ENCODE data around the gene ARF4. TPM values are rescaled to one million over a fixed set of nuclear protein-coding genes. Genes with fewer than 3 reads are reported as not detected.

The ARF4 gene
- polyA plus RNA-seq = 236 to 344 TPM (median 277 TPM) in 3 replicates
- 198 TPM for polyA plus RNA-seq (2011; ENCODE audit: low read depth)
- polyA plus RNA-seq (2011; cell fraction: cytosol; rRNA removed) = 250 and 463 TPM in 2 replicates
- polyA plus RNA-seq (2011; cell fraction: nucleus; rRNA removed) = 219 and 277 TPM in 2 replicates
- polyA plus RNA-seq (2012; ENCODE audit: low replicate concordance) = 148 and 232 TPM in 2 replicates
- polyA minus RNA-seq = 224 to 383 TPM (median 355 TPM) in 3 replicates
- 159 TPM for polyA minus RNA-seq (2011; cell fraction: cytosol; rRNA and poly(A)+ RNA removed)
- polyA minus RNA-seq (2011; cell fraction: nucleus; rRNA and poly(A)+ RNA removed) = 129 and 169 TPM in 2 replicates

DNA sequence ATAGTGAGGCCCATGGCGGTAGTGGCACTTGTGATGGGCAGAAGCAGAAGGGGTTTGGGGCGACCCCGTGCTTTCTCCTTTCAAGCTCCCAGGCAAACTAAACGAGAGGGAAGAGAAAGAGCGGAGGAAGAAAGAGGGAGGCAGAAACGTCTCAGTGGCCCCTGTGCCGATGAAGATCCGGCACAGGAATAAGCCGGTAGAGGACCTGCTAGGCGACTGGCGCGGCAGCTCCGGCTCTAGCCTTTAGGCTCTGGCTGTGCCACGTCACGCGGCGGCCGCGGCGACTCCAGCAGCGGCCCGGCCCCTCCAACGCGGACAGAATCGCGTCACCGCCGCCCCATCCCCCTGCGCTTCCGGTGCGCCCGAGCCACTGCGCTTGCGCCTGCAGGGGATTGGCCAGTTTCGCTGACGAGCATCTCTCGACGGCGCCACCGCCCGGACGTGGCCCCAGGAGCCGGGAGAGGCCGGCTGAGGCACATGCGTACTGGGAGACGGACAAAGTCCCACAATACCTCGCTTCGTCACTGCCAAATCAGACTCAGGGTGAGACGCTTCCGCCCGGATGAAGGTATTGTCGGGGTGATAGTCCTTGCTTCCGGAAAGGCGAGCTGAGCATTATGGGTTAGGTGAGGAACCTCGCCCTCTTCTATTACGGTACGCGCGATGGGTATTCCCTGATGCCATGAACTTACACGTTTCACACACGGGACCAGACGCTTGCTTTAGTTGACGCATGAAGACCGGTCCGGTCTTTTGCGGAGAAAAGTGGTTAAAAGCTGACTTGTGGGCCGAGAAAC, at the start of gene ARF4:
ARF4 (minus strand) TSS at position 218 of the 797 bp plus-strand sequence; CDS start at position 14, 204 bp downstream.
- peak; percentile 95 for FAIRE-seq
- Histone ChIP-seq H2AFZ (ENCODE audit: control insufficient read depth, low read length) (peak within 1 kb of the TSS; percentile 79), H3K79me2 (ENCODE audit: control insufficient read depth, insufficient read depth, low read length) (peaks cover 54% of the 10 kb centered on the region), H3K27ac (ENCODE audit: control insufficient read depth, insufficient read depth, low read length) (peak within 1 kb of the TSS; percentile 99), H3K4me3 (ENCODE audit: control insufficient read depth in 2 of 3, extremely low read depth in 1 of 3, insufficient read depth in 2 of 3, low read depth in 1 of 3, low read length in 3 of 3) (peak within 1 kb of the TSS; percentile 57 to 95 (median 92)), H4K20me1 (ENCODE audit: control insufficient read depth, extremely low read depth, insufficient read depth, low read length) (peaks cover 30% of the 10 kb centered on the region), H3K9me1 (ENCODE audit: control insufficient read depth, extremely low read depth, insufficient read depth, low read length) (no peaks in the 10 kb centered on the region), H3K4me1 (ENCODE audit: control insufficient read depth, extremely low read depth, insufficient read depth, low read length) (peaks cover 15% of the 10 kb centered on the region), H3K4me2 (ENCODE audit: control insufficient read depth, extremely low read depth, insufficient read depth, low read depth, low read length) (peak within 1 kb of the TSS; percentile 86), H3K9ac (ENCODE audit: control insufficient read depth, extremely low read depth, insufficient read depth, low read length) (peak within 1 kb of the TSS; percentile 97), H3K27me3 (ENCODE audit: control insufficient read depth, extremely low read depth, insufficient read depth, low read length) (no peaks in the 10 kb centered on the region), H3K9me3 (ENCODE audit: control insufficient read depth, low read depth, low read length) (no peaks in the 10 kb centered on the region), H3K36me3 (ENCODE audit: control insufficient read depth in 2 of 2, extremely low read depth in 1 of 2, insufficient read depth in 2 of 2, low read length in 2 of 2) (no peaks in the 10 kb centered on the region)
- dilution Hi-C loops (cut with MboI; ENCODE audit: extremely low pct_ligation_motif_present, low sequenced_read_pairs) = no loop called here
- DNase-seq (ENCODE audit: low read depth, low spot score) = peak; percentile 95
- TF ChIP-seq, protein P1, sequence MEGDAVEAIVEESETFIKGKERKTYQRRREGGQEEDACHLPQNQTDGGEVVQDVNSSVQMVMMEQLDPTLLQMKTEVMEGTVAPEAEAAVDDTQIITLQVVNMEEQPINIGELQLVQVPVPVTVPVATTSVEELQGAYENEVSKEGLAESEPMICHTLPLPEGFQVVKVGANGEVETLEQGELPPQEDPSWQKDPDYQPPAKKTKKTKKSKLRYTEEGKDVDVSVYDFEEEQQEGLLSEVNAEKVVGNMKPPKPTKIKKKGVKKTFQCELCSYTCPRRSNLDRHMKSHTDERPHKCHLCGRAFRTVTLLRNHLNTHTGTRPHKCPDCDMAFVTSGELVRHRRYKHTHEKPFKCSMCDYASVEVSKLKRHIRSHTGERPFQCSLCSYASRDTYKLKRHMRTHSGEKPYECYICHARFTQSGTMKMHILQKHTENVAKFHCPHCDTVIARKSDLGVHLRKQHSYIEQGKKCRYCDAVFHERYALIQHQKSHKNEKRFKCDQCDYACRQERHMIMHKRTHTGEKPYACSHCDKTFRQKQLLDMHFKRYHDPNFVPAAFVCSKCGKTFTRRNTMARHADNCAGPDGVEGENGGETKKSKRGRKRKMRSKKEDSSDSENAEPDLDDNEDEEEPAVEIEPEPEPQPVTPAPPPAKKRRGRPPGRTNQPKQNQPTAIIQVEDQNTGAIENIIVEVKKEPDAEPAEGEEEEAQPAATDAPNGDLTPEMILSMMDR (optimal IDR thresholded peaks at IDR 0.05 in 1 of 3, IDR thresholded peaks at IDR 0.05 in 1 of 3, conservative IDR thresholded peaks at IDR 0.05 in 1 of 3; ENCODE audit: extremely low read depth in 1 of 3, insufficient read depth in 2 of 3, low read length in 3 of 3) = peak; percentile 14 to 48 (median 20)
- TF ChIP-seq EZH2 (IDR thresholded peaks at IDR 0.05; ENCODE audit: low read length) = no peak

DNA sequence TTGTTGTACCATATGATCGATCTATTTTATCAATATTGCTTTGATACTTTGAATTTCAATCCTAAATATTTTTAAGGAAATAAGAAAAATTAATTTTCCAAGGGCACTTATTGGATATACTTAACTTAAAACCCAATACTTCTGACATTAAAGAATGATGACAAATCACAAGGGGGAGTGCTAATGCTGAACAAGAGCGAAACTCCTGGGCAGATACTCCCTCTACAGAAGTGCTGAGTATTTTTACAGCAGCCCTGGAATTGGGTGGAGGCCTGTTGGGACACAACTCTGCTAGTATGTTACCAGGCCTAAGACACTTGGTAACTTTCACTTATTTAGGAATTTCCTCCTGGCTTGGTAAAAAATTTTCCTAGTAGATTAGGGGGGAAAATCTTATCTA, 49.6 kb upstream of the ARF4 start:
- peaks cover 9 to 18% of the 10 kb centered on the region in 2 experiments for H3K36me3 ChIP-seq (ENCODE audit: control insufficient read depth in 2 of 2, extremely low read depth in 1 of 2, insufficient read depth in 2 of 2, low read length in 2 of 2)
- no peaks in the 10 kb centered on the region for H3K27me3 ChIP-seq (ENCODE audit: control insufficient read depth, extremely low read depth, insufficient read depth, low read length)
- FAIRE-seq (peak; percentile 53), DNase-seq (ENCODE audit: low read depth, low spot score) (peak; percentile 32)
- H3K4me3 ChIP-seq (ENCODE audit: control insufficient read depth in 2 of 3, extremely low read depth in 1 of 3, insufficient read depth in 2 of 3, low read depth in 1 of 3, low read length in 3 of 3) = no peak overlapping the region
- no peaks in the 10 kb centered on the region for H3K9me1 ChIP-seq (ENCODE audit: control insufficient read depth, extremely low read depth, insufficient read depth, low read length)
- H3K4me1 ChIP-seq (ENCODE audit: control insufficient read depth, extremely low read depth, insufficient read depth, low read length) = peaks cover 6% of the 10 kb centered on the region
- no peak overlapping the region for H3K9ac ChIP-seq (ENCODE audit: control insufficient read depth, extremely low read depth, insufficient read depth, low read length)
- no peak overlapping the region for H3K27ac ChIP-seq (ENCODE audit: control insufficient read depth, insufficient read depth, low read length)
- no peaks in the 10 kb centered on the region for H3K9me3 ChIP-seq (ENCODE audit: control insufficient read depth, low read depth, low read length)
- dilution Hi-C loops (cut with MboI; ENCODE audit: extremely low pct_ligation_motif_present, low sequenced_read_pairs) = no loop called here
- peaks cover 16% of the 10 kb centered on the region for H3K79me2 ChIP-seq (ENCODE audit: control insufficient read depth, insufficient read depth, low read length)
- no peak overlapping the region for H2AFZ ChIP-seq (ENCODE audit: control insufficient read depth, low read length)
- H4K20me1 ChIP-seq (ENCODE audit: control insufficient read depth, extremely low read depth, insufficient read depth, low read length) = peaks cover 2% of the 10 kb centered on the region
- no peak overlapping the region for H3K4me2 ChIP-seq (ENCODE audit: control insufficient read depth, extremely low read depth, insufficient read depth, low read depth, low read length)
- TF ChIP-seq, protein P1 (optimal IDR thresholded peaks at IDR 0.05 in 1 of 3, IDR thresholded peaks at IDR 0.05 in 1 of 3, conservative IDR thresholded peaks at IDR 0.05 in 1 of 3; ENCODE audit: extremely low read depth in 1 of 3, insufficient read depth in 2 of 3, low read length in 3 of 3) = peak in 2 of 3 experiments; percentile 23 to 45
- TF ChIP-seq EZH2 (IDR thresholded peaks at IDR 0.05; ENCODE audit: low read length) = no peak

Data from keratinocyte (primary cell).